Kidney (tissue), 14 donors: ENCODE measurements around the gene ESRRG. TPM values are rescaled to one million over a fixed set of nuclear protein-coding genes. Genes with fewer than 3 reads are reported as not detected.

Source experiments
- DNase-seq, 5 donors: peaks; one replicate each; pipeline ENCODE4 v3.0.0-alpha.2; 2013 to 2020
- FAIRE-seq: peaks from 2 replicates; lab custom pipeline; 2012; peaks lifted over from hg19 to GRCh38; lab: Jason Lieb, UNC
- H3K27ac ChIP-seq, 2 donors: one replicate each; pipeline ENCODE4 v1.7.0; 2013; ENCODE audit warnings: low read depth in 2 of 2, low read length in 2 of 2, inconsistent platforms in 1 of 2
- H3K27me3 ChIP-seq: one replicate; pipeline ENCODE4 v1.7.1; 2013; ENCODE audit warnings: low read length, inconsistent platforms; ENCODE audit not compliant: control insufficient read depth, insufficient read depth
- H3K36me3 ChIP-seq, 3 donors: one replicate each; pipeline versions ENCODE4 v1.7.0 to v1.7.1; 2013; ENCODE audit warnings: low read length in 3 of 3, control low read depth in 1 of 3, inconsistent platforms in 1 of 3; ENCODE audit not compliant: insufficient read depth in 3 of 3, control insufficient read depth in 2 of 3
- H3K4me1 ChIP-seq, 3 donors: one replicate each; pipeline versions ENCODE4 v1.7.0 to v1.7.1; 2013; ENCODE audit warnings: low read length in 3 of 3, inconsistent platforms in 1 of 3, low read depth in 1 of 3; ENCODE audit not compliant: control insufficient read depth in 2 of 3, insufficient read depth in 2 of 3
- H3K4me3 ChIP-seq, 3 donors: one replicate each; pipeline versions ENCODE4 v1.7.0 to v1.8.1; 2013; ENCODE audit warnings: low read length in 3 of 3, control low read depth in 1 of 3, inconsistent platforms in 1 of 3
- H3K9ac ChIP-seq, 3 donors: one replicate each; pipeline versions ENCODE4 v1.7.0 to v1.7.1; 2013; ENCODE audit warnings: low read length in 3 of 3, control low read depth in 1 of 3, inconsistent platforms in 1 of 3
- H3K9me3 ChIP-seq, 3 donors: one replicate each; pipeline versions ENCODE4 v1.7.0 to v1.7.1; 2013; ENCODE audit warnings: low read length in 3 of 3, control low read depth in 1 of 3, inconsistent platforms in 1 of 3; ENCODE audit not compliant: control insufficient read depth in 2 of 3, insufficient read depth in 1 of 3
- CTCF ChIP-seq: IDR thresholded peaks from 3 replicates; pipeline ENCODE4 v1.5.1; 2012; ENCODE audit warnings: mild to moderate bottlenecking, moderate library complexity, borderline replicate concordance; ENCODE audit not compliant: insufficient read depth; ENCODE audit errors: extremely low read depth
- intact Hi-C: fragments of 100-400 bp; cut with DNase I; formaldehyde crosslinking; loops from one replicate; pipeline ENCODE4 v1.11.1; 2022
- polyA plus RNA-seq: library from polyadenylated mRNA; stranded (reverse); fragments of 350-450 nt; fragmentation: Illumina TruSeq; extraction: RNeasy Lipid Tissue Mini Kit (QIAGEN cat#74804); gene quantifications from one replicate; pipeline ENCODE4 v1.2.3, GENCODE V29; 2014; ENCODE audit warnings: low read depth, low replicate concordance; ENCODE audit not compliant: insufficient read depth
- total RNA-seq: library from RNA; stranded (reverse); fragmentation: NEBNext Ultra II Directional; extraction: Animal tissue kit (Norgen Biotek cat#: 25700); gene quantifications from one replicate; pipeline ENCODE4 v1.2.1, GENCODE V29; 2021
- donor health status: control.
- donor health status: control.
- donor health status: control.
- donor health status: control.
- donor health status: control.
- donor health status: DM: yes; HTN: yes; CAD: no.
- donor health status: Normal renal cell carcinoma (clear cell type).

Gene ESRRG
- total and polyA plus RNA-seq, 2 donors from 2014 or later = 11.9 to 25.3 TPM

- no peaks in the 10 kb centered on the region for H3K27me3 ChIP-seq
- H3K27ac ChIP-seq = no peak overlapping the region
- FAIRE-seq = no peak
- no peak for DNase-seq
- no peaks in the 10 kb centered on the region for H3K9me3 ChIP-seq
- H3K9ac ChIP-seq = no peak overlapping the region
- no peaks in the 10 kb centered on the region for H3K4me1 ChIP-seq
- TF ChIP-seq CTCF = no peak
- H3K36me3 ChIP-seq = no peaks in the 10 kb centered on the region
- no peak overlapping the region for H3K4me3 ChIP-seq
- intact Hi-C loops = no loop called here
Measured at GRCh38 chr1:216711712-216712111, 11.5 kb downstream of the ESRRG start.

GRCh38 chr1:216710598-216711333, 12.5 kb downstream of the ESRRG start:
- no peak for DNase-seq
- Histone ChIP-seq H3K27ac (no peak overlapping the region), H3K36me3 (no peaks in the 10 kb centered on the region), H3K9me3 (no peaks in the 10 kb centered on the region), H3K9ac (no peak overlapping the region), H3K4me3 (no peak overlapping the region), H3K27me3 (no peaks in the 10 kb centered on the region), H3K4me1 (no peaks in the 10 kb centered on the region)
- no peak for FAIRE-seq
- intact Hi-C loops = no loop called here
- TF ChIP-seq CTCF = no peak

GRCh38 chr1:216710055-216710454, 13.2 kb downstream of the ESRRG start:
- no peak for TF ChIP-seq CTCF
- intact Hi-C loops = no loop called here
- DNase-seq = no peak
- H3K4me1 ChIP-seq = no peaks in the 10 kb centered on the region
- H3K9ac ChIP-seq = no peak overlapping the region
- FAIRE-seq = no peak
- no peaks in the 10 kb centered on the region for H3K36me3 ChIP-seq
- H3K27me3 ChIP-seq = no peaks in the 10 kb centered on the region
- no peaks in the 10 kb centered on the region for H3K9me3 ChIP-seq
- H3K27ac ChIP-seq = no peak overlapping the region
- no peak overlapping the region for H3K4me3 ChIP-seq
